Kidney tubule cell (primary cell): Measurements from ENCODE around the gene TUNAR.

Source experiments
- DNase-seq: peaks from one replicate; pipeline ENCODE4 v3.0.0-alpha.2; 2018; ENCODE audit warnings: low spot score

Gene TUNAR

GRCh38 chr14:95876761-95877538 is at the start of gene TUNAR:
Gene TUNAR, plus strand, starts transcription at chr14:95876832.
- peak; percentile 42 for DNase-seq

GRCh38 chr14:95828649-95829265 is 47.9 kb upstream of the TUNAR start:
- no peak for DNase-seq

GRCh38 chr14:95829321-95829720 is 47.3 kb upstream of the TUNAR start:
- DNase-seq = no peak

- DNase-seq = no peak
These were observed 46.2 kb upstream of the TUNAR start for GRCh38 chr14:95830386-95830785.

GRCh38 chr14:95831041-95831440 is 45.6 kb upstream of the TUNAR start:
- no peak for DNase-seq

- no peak for DNase-seq
These were observed 45.2 kb upstream of the TUNAR start for GRCh38 chr14:95831468-95831867.

- no peak for DNase-seq
These were observed 44.6 kb upstream of the TUNAR start for GRCh38 chr14:95832012-95832411.

- no peak for DNase-seq
These were observed 43.2 kb upstream of the TUNAR start for GRCh38 chr14:95833429-95833828.

GRCh38 chr14:95834496-95834895 is 42.1 kb upstream of the TUNAR start:
- no peak for DNase-seq

GRCh38 chr14:95835121-95835730 is 41.4 kb upstream of the TUNAR start:
- peak; percentile 76 for DNase-seq

GRCh38 chr14:95838862-95839261 is 37.8 kb upstream of the TUNAR start:
- no peak for DNase-seq

GRCh38 chr14:95840094-95840700 is 36.4 kb upstream of the TUNAR start:
- DNase-seq = no peak

GRCh38 chr14:95841668-95842067 is 35.0 kb upstream of the TUNAR start:
- no peak for DNase-seq

- no peak for DNase-seq
These were observed 26.9 kb upstream of the TUNAR start for GRCh38 chr14:95849761-95850160.

- DNase-seq = no peak
These were observed 26.2 kb upstream of the TUNAR start for GRCh38 chr14:95850429-95850828.

- no peak for DNase-seq
These were observed 21.0 kb upstream of the TUNAR start for GRCh38 chr14:95855606-95856005.

GRCh38 chr14:95857275-95857674 is 19.4 kb upstream of the TUNAR start:
- DNase-seq = no peak

- peak; percentile 26 for DNase-seq
These were observed 17.7 kb upstream of the TUNAR start for GRCh38 chr14:95858893-95859292.

GRCh38 chr14:95862243-95862642 is 14.4 kb upstream of the TUNAR start:
- DNase-seq = no peak

GRCh38 chr14:95863295-95863694 is 13.3 kb upstream of the TUNAR start:
- no peak for DNase-seq

GRCh38 chr14:95869776-95870175 is 6.9 kb upstream of the TUNAR start:
- DNase-seq = no peak

- no peak for DNase-seq
These were observed 5.9 kb upstream of the TUNAR start for GRCh38 chr14:95870772-95871171.

- peak; percentile 27 for DNase-seq
These were observed 5.1 kb upstream of the TUNAR start for GRCh38 chr14:95871531-95871930.
